GM21786 (cell line): Measurements from ENCODE around the gene GON7.
"Not testable (repeated sequence)": the region's sequence is repeated elsewhere in the genome, so short reads cannot be mapped to it uniquely, and the experiment has no call there.

ENCODE experiments used
- ATAC-seq: cut with Tn5 transposase; IDR thresholded peaks from one replicate; pipeline ENCODE4 v1.9.1; 2021; ENCODE audit not compliant: unreplicated experiment

Gene GON7

GRCh38 chr14:93159625-93160352 lies 47.1 kb downstream of the GON7 start:
- ATAC-seq, result not testable (repeated sequence)

- not testable (repeated sequence) for ATAC-seq
Observed at GRCh38 chr14:93158349-93158748, 48.5 kb downstream of the GON7 start.

GRCh38 chr14:93156693-93157369 lies 50.0 kb downstream of the GON7 start:
- ATAC-seq, result no peak

- no peak for ATAC-seq
Observed at GRCh38 chr14:93155667-93156066, 51.2 kb downstream of the GON7 start.

DNA sequence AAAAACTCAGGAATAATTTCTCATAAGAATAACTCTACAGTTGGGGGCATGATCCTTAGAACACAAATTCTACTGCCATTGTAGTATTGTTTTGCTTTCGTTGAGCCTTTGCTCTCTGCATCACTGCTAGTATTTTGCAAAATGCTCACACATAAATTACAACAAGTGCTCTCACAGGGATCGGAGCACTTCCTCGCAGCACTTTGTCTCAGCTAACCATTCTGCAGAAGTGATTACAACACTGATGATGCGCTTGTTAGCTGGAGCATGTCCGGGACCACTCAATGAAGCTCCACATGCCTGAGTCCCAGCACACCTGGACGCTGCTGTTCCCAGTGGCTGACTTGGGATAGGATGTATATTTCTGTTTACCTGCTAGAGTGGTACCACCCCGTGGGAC lies 53.7 kb downstream of the GON7 start:
- no peak for ATAC-seq
